ENCODE measurements around the gene NRXN3. TPM values are rescaled to one million over a fixed set of nuclear protein-coding genes. Genes with fewer than 3 reads are reported as not detected.

Gene NRXN3
- total and polyA plus RNA-seq, 2 donors (not counting 1 experiment from before 2014, with no cell fraction given), result not detected

DNA sequence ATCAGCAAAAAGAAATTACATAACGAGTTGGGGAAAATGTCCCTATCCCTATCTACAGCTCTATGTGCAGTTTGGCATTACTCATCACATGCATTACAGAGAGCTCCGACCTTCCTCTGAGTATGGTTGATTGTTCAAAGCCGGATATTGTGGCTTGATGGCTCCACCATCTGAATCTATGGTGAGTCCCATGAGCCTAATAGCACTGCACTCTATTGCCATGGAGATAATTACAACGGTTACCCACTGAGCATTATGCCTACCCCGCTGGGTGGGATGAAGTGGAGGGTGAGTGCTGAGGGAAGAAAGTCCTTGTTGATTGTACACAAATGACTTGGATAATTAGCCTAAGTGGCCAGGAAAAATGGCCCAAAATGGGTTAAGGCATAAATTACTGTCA is 800.5 kb downstream of the NRXN3 start:
- no peak overlapping the region for H3K4me3 Mint-ChIP-seq
- intact Hi-C loops (cut with micrococcal nuclease), result no loop called here
- Histone ChIP-seq H3K36me3 (replicated peaks in 1 of 2; ENCODE audit: control extremely low read depth in 1 of 2, control insufficient read depth in 1 of 2, extremely low read depth in 1 of 2, insufficient read depth in 2 of 2, low read length in 1 of 2) (no peaks in the 10 kb centered on the region), H4K20me1 (ENCODE audit: control insufficient read depth, insufficient read depth, low read length, poor library complexity, severe bottlenecking) (no peaks in the 10 kb centered on the region), H3K27me3 (replicated peaks in 1 of 4; ENCODE audit: control extremely low read depth in 1 of 4, control insufficient read depth in 3 of 4, insufficient read depth in 4 of 4, low read length in 3 of 4) (no peaks in the 10 kb centered on the region), H3K79me2 (ENCODE audit: control insufficient read depth, insufficient read depth, low read length) (no peaks in the 10 kb centered on the region), H3K9me3 (ENCODE audit: control extremely low read depth in 1 of 3, control insufficient read depth in 2 of 3, insufficient read depth in 1 of 3, low read length in 2 of 3) (no peaks in the 10 kb centered on the region), H3K4me1 (ENCODE audit: control insufficient read depth in 2 of 2, insufficient read depth in 2 of 2, low read length in 2 of 2) (no peaks in the 10 kb centered on the region), H2AFZ (ENCODE audit: insufficient read depth, low read depth, low read length, poor library complexity, severe bottlenecking) (no peak overlapping the region), H3K27ac (ENCODE audit: low read length in 2 of 2) (no peak overlapping the region), H3K9ac (ENCODE audit: low read length) (no peak overlapping the region), H3K4me2 (replicated peaks; ENCODE audit: low read depth, low read length, poor library complexity, severe bottlenecking) (no peak overlapping the region), H3K4me3 (ENCODE audit: control extremely low read depth in 1 of 5, extremely low read depth in 1 of 5, insufficient read depth in 1 of 5, low read depth in 2 of 5, low read length in 4 of 5) (no peak overlapping the region)
- POLR2A ChIA-PET, result no interaction called here
- no peaks in the 10 kb centered on the region for H3K9me3 Mint-ChIP-seq (ENCODE audit: insufficient read depth)
- H3K4me1 Mint-ChIP-seq, result no peaks in the 10 kb centered on the region
- H3K27me3 Mint-ChIP-seq, result peaks cover 3% of the 10 kb centered on the region
- TF ChIP-seq CTCF (IDR thresholded peaks at IDR 0.05), result no peak
- no peak for TF ChIP-seq EZH2 (IDR thresholded peaks at IDR 0.05; ENCODE audit: borderline replicate concordance, insufficient read depth, low read depth, low read length, poor library complexity, severe bottlenecking)
- ATAC-seq (ENCODE audit: low read depth) (no peak), DNase-seq (no peak)
- 100% methylated on average over 1 of the region's 5 CpGs for WGBS (ENCODE audit: insufficient coverage)
- H3K27ac Mint-ChIP-seq, result no peak overlapping the region
- CTCF ChIA-PET, result interaction anchor here (1.8 to 2.3 kb wide), 2 partner anchors 12 to 1880 kb away, joined by 4 to 8 read pairs; no protein-coding TSS in a partner anchor

GRCh38 chr14:78972440-78972839 is 802.3 kb downstream of the NRXN3 start:
- H3K9ac ChIP-seq (ENCODE audit: low read length), result no peak overlapping the region
- H3K4me2 ChIP-seq (replicated peaks; ENCODE audit: low read depth, low read length, poor library complexity, severe bottlenecking), result no peak overlapping the region
- H3K27me3 ChIP-seq (replicated peaks in 1 of 4; ENCODE audit: control extremely low read depth in 1 of 4, control insufficient read depth in 3 of 4, insufficient read depth in 4 of 4, low read length in 3 of 4), result no peaks in the 10 kb centered on the region
- H3K27me3 Mint-ChIP-seq, result peaks cover 3% of the 10 kb centered on the region
- POLR2A ChIA-PET, result no interaction called here
- no peak for TF ChIP-seq EZH2 (IDR thresholded peaks at IDR 0.05; ENCODE audit: borderline replicate concordance, insufficient read depth, low read depth, low read length, poor library complexity, severe bottlenecking)
- TF ChIP-seq CTCF (IDR thresholded peaks at IDR 0.05), result no peak
- CTCF ChIA-PET, result interaction anchor here (2.0 kb wide), 1 partner anchor 13 kb away, joined by 7 read pairs; no protein-coding TSS in a partner anchor
- H3K79me2 ChIP-seq (ENCODE audit: control insufficient read depth, insufficient read depth, low read length), result no peaks in the 10 kb centered on the region
- H3K9me3 Mint-ChIP-seq (ENCODE audit: insufficient read depth), result no peaks in the 10 kb centered on the region
- H3K36me3 ChIP-seq (replicated peaks in 1 of 2; ENCODE audit: control extremely low read depth in 1 of 2, control insufficient read depth in 1 of 2, extremely low read depth in 1 of 2, insufficient read depth in 2 of 2, low read length in 1 of 2), result no peaks in the 10 kb centered on the region
- H2AFZ ChIP-seq (ENCODE audit: insufficient read depth, low read depth, low read length, poor library complexity, severe bottlenecking), result no peak overlapping the region
- no peak overlapping the region for H3K27ac Mint-ChIP-seq
- H4K20me1 ChIP-seq (ENCODE audit: control insufficient read depth, insufficient read depth, low read length, poor library complexity, severe bottlenecking), result no peaks in the 10 kb centered on the region
- no peak overlapping the region for H3K4me3 Mint-ChIP-seq
- no peaks in the 10 kb centered on the region for H3K4me1 ChIP-seq (ENCODE audit: control insufficient read depth in 2 of 2, insufficient read depth in 2 of 2, low read length in 2 of 2)
- no peaks in the 10 kb centered on the region for H3K9me3 ChIP-seq (ENCODE audit: control extremely low read depth in 1 of 3, control insufficient read depth in 2 of 3, insufficient read depth in 1 of 3, low read length in 2 of 3)
- no peak overlapping the region for H3K4me3 ChIP-seq (ENCODE audit: control extremely low read depth in 1 of 5, extremely low read depth in 1 of 5, insufficient read depth in 1 of 5, low read depth in 2 of 5, low read length in 4 of 5)
- H3K27ac ChIP-seq (ENCODE audit: low read length in 2 of 2), result no peak overlapping the region
- intact Hi-C loops (cut with micrococcal nuclease), result no loop called here
- DNase-seq (no peak), ATAC-seq (ENCODE audit: low read depth) (no peak)
- no peaks in the 10 kb centered on the region for H3K4me1 Mint-ChIP-seq
- WGBS (ENCODE audit: insufficient coverage), result 57% methylated on average over 2 of the region's 9 CpGs
